ENCODE data around the gene TAOK1. TPM values are rescaled to one million over a fixed set of nuclear protein-coding genes. Genes with fewer than 3 reads are reported as not detected.

Gene TAOK1
- total and polyA plus RNA-seq, 2 of the 13 experiments (the other 11 are each of a cell fraction or from before 2014, with no cell fraction given) = 14.1 to 23.0 TPM

- H3K4me3 ChIP-seq (replicated peaks in 1 of 3; ENCODE audit: insufficient read depth in 1 of 3, low read depth in 2 of 3, low read length in 3 of 3) = no peak overlapping the region
- 100% methylated on average over 1 of the region's 1 CpG for WGBS (ENCODE audit: low lambda C conversion rate)
- H3K9me3 ChIP-seq (ENCODE audit: low read length) = no peaks in the 10 kb centered on the region
- H4K20me1 ChIP-seq (ENCODE audit: insufficient read depth, low read length) = no peaks in the 10 kb centered on the region
- H2AFZ ChIP-seq (ENCODE audit: low read length) = no peak overlapping the region
- no peaks in the 10 kb centered on the region for H3K79me2 ChIP-seq (ENCODE audit: insufficient read depth, low read length)
- H3K36me3 ChIP-seq (replicated peaks in 1 of 2; ENCODE audit: control insufficient read depth in 1 of 2, insufficient read depth in 2 of 2, low read length in 2 of 2) = peaks cover 7 to 26% of the 10 kb centered on the region in 2 experiments
- no peak for FAIRE-seq
- ChIA-PET CTCF (ENCODE audit: low intra/inter-chr PET ratio, low total read pairs) (no interaction called here), POLR2A (no interaction called here)
- TF ChIP-seq ZNF557 (CRISPR knock-in tag; IDR thresholded peaks at IDR 0.05) (no peak), ZGPAT (CRISPR knock-in tag; IDR thresholded peaks at IDR 0.05) (no peak), IRF1 (CRISPR knock-in tag; IDR thresholded peaks at IDR 0.05; ENCODE audit: low read depth) (no peak), NFE2L1 (CRISPR knock-in tag; IDR thresholded peaks at IDR 0.05; ENCODE audit: borderline replicate concordance) (no peak)
- no peaks in the 10 kb centered on the region for H3K4me1 ChIP-seq (ENCODE audit: insufficient read depth, low read length)
- ATAC-seq = no peak
- DNase-seq (ENCODE audit: low spot score) = no peak
- intact Hi-C loops (cut with micrococcal nuclease; ENCODE audit: unreplicated experiment) (no loop called here), in situ Hi-C loops (cut with HindIII; ENCODE audit: extremely low pct_ligation_motif_present, low pct_unique_long_range_greater_than_20kb) (no loop called here)
- H3K4me2 ChIP-seq (ENCODE audit: low read depth, low read length) = no peak overlapping the region
- no peak overlapping the region for H3K9ac ChIP-seq (ENCODE audit: insufficient read depth, low read depth, low read length)
- H3K27ac ChIP-seq (ENCODE audit: extremely low read length, insufficient read depth, low read length) = no peak overlapping the region
- H3K27me3 ChIP-seq (ENCODE audit: control insufficient read depth in 1 of 2, insufficient read depth in 2 of 2, low read length in 2 of 2) = no peaks in the 10 kb centered on the region
- BruUV-seq (replicated peaks) = no TSS peak
Measured at GRCh38 chr17:29483503-29483902, 93.3 kb downstream of the TAOK1 start.

GRCh38 chr17:29495011-29495410 is 104.8 kb downstream of the TAOK1 start:
- in situ Hi-C loops (cut with HindIII; ENCODE audit: extremely low pct_ligation_motif_present, low pct_unique_long_range_greater_than_20kb) (no loop called here), intact Hi-C loops (cut with micrococcal nuclease; ENCODE audit: unreplicated experiment) (no loop called here)
- no peak overlapping the region for H3K4me2 ChIP-seq (ENCODE audit: low read depth, low read length)
- H3K4me3 ChIP-seq (replicated peaks in 1 of 3; ENCODE audit: insufficient read depth in 1 of 3, low read depth in 2 of 3, low read length in 3 of 3) = no peak overlapping the region
- peaks cover 12 to 53% of the 10 kb centered on the region in 2 experiments; a peak in 4 of 5 replicates for H3K36me3 ChIP-seq (replicated peaks in 1 of 2; ENCODE audit: control insufficient read depth in 1 of 2, insufficient read depth in 2 of 2, low read length in 2 of 2)
- H2AFZ ChIP-seq (ENCODE audit: low read length) = no peak overlapping the region
- no peak overlapping the region for H3K9ac ChIP-seq (ENCODE audit: insufficient read depth, low read depth, low read length)
- no peaks in the 10 kb centered on the region for H3K27me3 ChIP-seq (ENCODE audit: control insufficient read depth in 1 of 2, insufficient read depth in 2 of 2, low read length in 2 of 2)
- H4K20me1 ChIP-seq (ENCODE audit: insufficient read depth, low read length) = no peaks in the 10 kb centered on the region
- no peaks in the 10 kb centered on the region for H3K79me2 ChIP-seq (ENCODE audit: insufficient read depth, low read length)
- 91% methylated on average over 1 of the region's 1 CpG for WGBS (ENCODE audit: low lambda C conversion rate)
- H3K9me3 ChIP-seq (ENCODE audit: low read length) = no peaks in the 10 kb centered on the region
- ChIA-PET POLR2A (no interaction called here), CTCF (ENCODE audit: low intra/inter-chr PET ratio, low total read pairs) (no interaction called here)
- no TSS peak for BruUV-seq (replicated peaks)
- ATAC-seq = no peak
- no peak for FAIRE-seq
- DNase-seq (ENCODE audit: low spot score) = no peak
- no peak overlapping the region for H3K27ac ChIP-seq (ENCODE audit: extremely low read length, insufficient read depth, low read length)
- no peaks in the 10 kb centered on the region for H3K4me1 ChIP-seq (ENCODE audit: insufficient read depth, low read length)
- TF ChIP-seq NFIB (CRISPR knock-in tag; IDR thresholded peaks at IDR 0.05; ENCODE audit: borderline replicate concordance) (no peak), SALL1 (CRISPR knock-in tag; IDR thresholded peaks at IDR 0.05) (no peak), YEATS4 (CRISPR knock-in tag; IDR thresholded peaks at IDR 0.05; ENCODE audit: borderline replicate concordance) (no peak), ZFP1 (CRISPR knock-in tag; IDR thresholded peaks at IDR 0.05) (no peak), FOXP4 (CRISPR knock-in tag; IDR thresholded peaks at IDR 0.05) (no peak), HINFP (CRISPR knock-in tag; IDR thresholded peaks at IDR 0.05; ENCODE audit: low read depth) (no peak), ARNT (IDR thresholded peaks at IDR 0.05) (no peak), ZNF607 (CRISPR knock-in tag; IDR thresholded peaks at IDR 0.05; ENCODE audit: borderline replicate concordance) (no peak), ZNF740 (CRISPR knock-in tag; IDR thresholded peaks at IDR 0.05) (no peak), ZNF329 (CRISPR knock-in tag; IDR thresholded peaks at IDR 0.05; ENCODE audit: low read depth) (no peak)

Data from HepG2 (cell line).